NCI-H1436 (cell line): ENCODE data around the gene HPCAL1.

ENCODE experiments used
- DNase-seq: peaks from one replicate; lab custom pipeline; 2025; lab: John Stamatoyannopoulos, UW

HPCAL1 gene

DNA sequence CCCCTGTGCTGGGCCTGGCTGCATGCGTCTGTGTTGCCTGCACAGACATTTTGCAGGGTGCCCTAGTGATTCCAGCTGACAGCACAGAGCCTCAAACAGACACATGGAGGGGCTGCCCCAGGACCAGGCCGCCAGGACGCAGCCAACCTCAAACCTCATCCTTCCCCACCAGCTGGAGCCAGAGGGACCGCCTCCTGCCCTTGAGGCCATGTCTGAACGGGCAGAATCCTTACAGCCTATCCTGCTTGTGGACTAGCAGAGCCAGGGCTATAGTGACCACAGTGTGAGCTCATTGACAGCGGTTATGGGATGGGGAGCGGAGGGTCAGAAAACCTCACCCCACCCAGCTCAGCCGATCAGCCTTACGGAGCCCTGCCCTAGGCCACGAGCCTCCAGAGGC lies 123.0 kb downstream of the HPCAL1 start:
- DNase-seq: no peak

- DNase-seq: no peak
Observed at GRCh38 chr2:10426726-10427617, 124.3 kb downstream of the HPCAL1 start.

GRCh38 chr2:10427618-10427949 lies 124.9 kb downstream of the HPCAL1 start:
- no peak for DNase-seq

- no peak for DNase-seq
Observed at GRCh38 chr2:10428355-10428754, 125.7 kb downstream of the HPCAL1 start.

GRCh38 chr2:10428924-10429323 lies 126.2 kb downstream of the HPCAL1 start:
- no peak for DNase-seq

DNA sequence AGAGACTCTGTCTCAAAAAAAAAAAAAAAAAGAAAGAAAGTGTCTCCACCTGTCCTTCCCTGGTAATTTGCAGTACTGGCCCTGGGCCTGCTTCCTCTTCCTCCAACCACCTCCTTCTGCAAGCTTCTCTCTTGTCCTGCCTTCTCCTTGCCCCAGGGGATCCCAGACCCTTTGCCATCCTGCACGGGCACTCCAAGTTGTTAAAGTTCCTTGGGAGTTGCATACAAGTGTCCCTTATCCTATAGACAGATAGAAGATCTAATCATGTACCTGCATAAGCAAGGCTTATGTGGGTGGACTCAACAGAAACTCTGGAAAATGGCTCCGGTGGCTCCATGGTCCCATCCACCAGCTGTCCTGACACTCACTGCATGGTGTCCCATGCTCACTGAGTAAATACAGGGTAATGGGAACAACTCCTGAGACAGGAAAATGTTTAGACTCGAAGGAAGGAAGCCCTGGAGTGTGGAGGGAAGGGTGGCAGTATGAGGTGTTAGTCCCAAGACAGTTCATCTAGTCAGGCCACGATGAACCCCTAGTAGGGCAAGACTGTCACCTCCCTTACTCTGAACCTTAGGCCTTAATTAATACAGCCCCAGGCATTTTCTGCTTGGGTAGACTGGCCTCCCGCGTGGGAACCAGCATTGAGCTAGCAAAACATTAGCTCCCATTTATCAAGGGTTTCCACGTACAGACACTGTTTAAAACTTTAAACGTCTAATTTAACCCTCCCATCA lies 128.3 kb downstream of the HPCAL1 start:
- DNase-seq: no peak

DNA sequence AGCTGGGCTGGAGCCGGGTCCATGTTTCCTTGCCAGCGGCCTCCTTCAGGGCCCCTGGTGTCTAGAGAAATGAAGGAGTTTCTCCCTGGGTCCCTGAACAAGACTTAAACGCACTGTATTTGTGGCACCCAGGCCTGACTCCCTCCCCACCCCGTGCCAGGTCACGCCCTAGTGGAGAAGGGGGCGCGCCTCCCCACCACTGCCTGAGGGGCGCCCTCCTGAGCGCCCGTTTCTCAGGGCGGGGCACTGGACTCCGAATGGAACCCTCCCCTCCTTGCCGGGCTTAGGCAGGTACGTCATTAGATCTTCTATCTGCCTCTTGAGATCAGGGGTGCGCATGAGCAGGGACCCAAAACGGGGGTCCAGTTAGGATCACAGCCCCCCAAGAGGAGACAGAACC lies 129.1 kb downstream of the HPCAL1 start:
- no peak for DNase-seq

DNA sequence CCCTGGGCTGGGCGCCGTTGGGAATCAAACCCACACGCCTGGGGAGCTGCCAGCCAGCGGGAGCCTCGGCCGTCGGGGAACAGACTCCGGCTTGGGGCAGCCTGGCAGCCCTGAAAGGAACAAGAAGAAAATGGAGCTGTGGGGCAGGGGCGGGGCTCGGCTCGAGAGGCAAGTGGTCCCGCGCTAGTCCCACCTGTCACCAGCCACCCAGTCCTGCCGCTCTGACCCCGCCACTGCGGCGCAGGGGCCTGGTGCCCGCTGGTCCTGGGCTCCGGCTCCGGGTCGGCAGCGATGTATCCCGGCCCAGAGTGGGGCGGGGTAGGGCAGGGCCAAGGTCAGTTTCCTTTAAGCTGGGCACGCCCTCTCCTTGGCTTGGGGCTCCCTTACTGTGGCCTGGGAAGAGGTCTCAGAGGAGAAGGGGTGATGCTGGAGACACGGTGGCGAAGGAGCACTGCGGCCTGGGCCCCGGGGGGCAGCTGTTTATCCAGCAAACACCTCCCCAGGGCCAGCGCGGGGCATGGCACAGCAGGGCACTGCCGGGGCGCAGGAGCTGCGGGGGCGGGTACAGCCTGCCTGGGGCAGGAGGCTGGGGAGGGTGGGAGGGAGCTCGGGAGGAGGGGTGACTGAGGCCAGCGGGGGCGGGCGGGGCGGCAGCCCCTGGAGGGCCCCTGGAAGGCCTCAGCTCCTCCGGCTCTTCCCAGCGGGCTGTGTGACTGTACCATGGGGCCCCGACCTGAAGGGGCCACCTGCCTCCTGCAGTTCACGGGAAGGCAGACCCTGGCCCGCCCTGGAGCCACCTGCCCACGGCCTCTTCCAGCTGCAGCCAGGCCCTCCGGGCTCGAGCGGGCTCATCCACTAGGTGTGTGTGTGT lies 129.8 kb downstream of the HPCAL1 start:
- no peak for DNase-seq

GRCh38 chr2:10433264-10433946 lies 130.7 kb downstream of the HPCAL1 start:
- DNase-seq: no peak

GRCh38 chr2:10433947-10434885 lies 131.5 kb downstream of the HPCAL1 start:
- no peak for DNase-seq

- DNase-seq: peak; percentile 74
Observed at GRCh38 chr2:10434886-10435819, 132.4 kb downstream of the HPCAL1 start.

GRCh38 chr2:10435820-10436204 lies 133.1 kb downstream of the HPCAL1 start:
- DNase-seq: no peak

- DNase-seq: no peak
Observed at GRCh38 chr2:10436583-10437110, 133.9 kb downstream of the HPCAL1 start.

DNA sequence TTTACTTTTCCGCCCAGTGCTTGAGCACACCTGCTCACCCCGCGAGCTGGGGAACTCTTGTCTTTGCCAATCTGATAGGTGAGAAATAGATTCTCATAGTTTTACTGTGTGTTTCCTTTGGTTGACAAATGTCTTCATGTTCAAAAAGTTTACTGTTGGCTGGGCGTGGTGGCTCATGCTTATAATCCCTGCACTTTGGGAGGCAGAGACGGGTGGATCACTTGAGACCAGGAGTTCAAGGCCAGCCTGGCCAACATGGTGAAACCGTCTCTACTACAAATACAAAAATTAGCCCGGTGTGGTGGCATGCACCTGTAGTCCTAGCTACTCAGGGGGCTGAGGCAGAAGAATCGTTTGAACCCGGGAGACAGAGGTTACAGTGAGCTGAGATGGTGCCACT lies 135.1 kb downstream of the HPCAL1 start:
- DNase-seq: no peak

GRCh38 chr2:10438688-10439087 lies 136.0 kb downstream of the HPCAL1 start:
- no peak for DNase-seq

DNA sequence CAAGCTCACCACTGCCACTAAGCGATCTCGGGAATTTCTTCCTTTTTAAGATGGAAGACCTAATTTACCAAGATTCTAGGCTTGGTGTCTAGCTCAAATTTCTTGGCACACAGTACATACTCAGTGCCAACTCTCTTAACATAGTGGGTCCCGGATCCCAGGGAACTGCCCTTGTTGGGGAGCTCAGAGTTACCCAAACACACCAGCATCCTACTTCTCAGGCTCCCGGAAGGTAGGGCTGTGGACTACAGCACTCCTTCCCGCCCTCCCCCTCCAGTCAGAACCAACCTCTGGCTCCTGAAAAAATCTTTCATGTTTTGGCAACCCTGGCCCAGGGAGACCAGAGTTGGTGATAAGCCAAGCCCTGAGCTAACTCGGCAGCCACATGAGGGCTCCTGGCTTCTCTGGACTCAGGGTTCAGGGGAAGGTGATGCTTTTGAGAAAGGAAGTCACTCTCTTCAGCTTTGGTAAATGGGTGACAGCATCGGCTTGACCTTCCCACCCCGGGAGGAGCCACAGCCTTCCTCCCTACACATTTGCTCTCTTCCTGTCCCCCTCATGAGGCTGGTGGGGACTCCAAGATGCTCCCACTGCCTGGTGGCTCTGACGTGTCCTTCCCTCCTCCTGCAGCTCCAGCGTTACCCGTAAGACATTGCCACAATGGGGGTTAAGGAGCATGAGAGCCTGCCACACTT lies 136.6 kb downstream of the HPCAL1 start:
- no peak for DNase-seq

GRCh38 chr2:10439971-10440370 lies 137.3 kb downstream of the HPCAL1 start:
- no peak for DNase-seq

- no peak for DNase-seq
Observed at GRCh38 chr2:10440736-10441135, 138.0 kb downstream of the HPCAL1 start.

- DNase-seq: no peak
Observed at GRCh38 chr2:10441948-10442347, 139.2 kb downstream of the HPCAL1 start.
